Activated T-helper 2 cell treated with anti-CD3 and anti-CD28 coated beads, Interferon-gamma antibody, Interleukin-2, Interleukin-4, amounts not matched to agents 10 μg/mL and 5 μg/mL and 100 μg/mL, durations not matched to agents 14 hours and 24 hours and 36 hours (primary cell): ENCODE measurements around the gene MC5R. TPM values are rescaled to one million over a fixed set of nuclear protein-coding genes. Genes with fewer than 3 reads are reported as not detected.
A peak's percentile ranks its signal among the peaks of the same experiment; 100 is the strongest.
"Not testable (repeated sequence)": the region's sequence is repeated elsewhere in the genome, so short reads cannot be mapped to it uniquely, and the experiment has no call there.

Source experiments
- DNase-seq: peaks from one replicate; pipeline ENCODE4 v3.0.0; 2021; ENCODE audit warnings: low spot score
- H3K27ac Mint-ChIP-seq: one replicate; pipeline ENCODE4 v1.8.0; 2021; ENCODE audit warnings: mixed read lengths
- H3K27me3 Mint-ChIP-seq: one replicate; pipeline ENCODE4 v1.8.0; 2021; ENCODE audit warnings: low read depth, mixed read lengths
- H3K36me3 Mint-ChIP-seq: one replicate; pipeline ENCODE4 v1.8.0; 2021; ENCODE audit warnings: low read depth, mixed read lengths
- H3K4me1 Mint-ChIP-seq: one replicate; pipeline ENCODE4 v1.8.0; 2021; ENCODE audit warnings: low read depth, mixed read lengths
- H3K4me3 Mint-ChIP-seq: one replicate; pipeline ENCODE4 v1.8.0; 2021; ENCODE audit warnings: low read depth, mild to moderate bottlenecking, moderate library complexity, mixed read lengths
- H3K9me3 Mint-ChIP-seq: one replicate; pipeline ENCODE4 v1.8.0; 2021; ENCODE audit warnings: mixed read lengths
- intact Hi-C: fragments of 100-400 bp; cut with micrococcal nuclease; formaldehyde crosslinking; loops from one replicate; pipeline ENCODE4 v1.15.1; 2023
- total RNA-seq: library from RNA; stranded (reverse); gene quantifications from 2 replicates; pipeline ENCODE4 v1.2.3, GENCODE V29; 2022

The MC5R gene
- total RNA-seq, 1 donor from 2014 or later, result not detected

DNA sequence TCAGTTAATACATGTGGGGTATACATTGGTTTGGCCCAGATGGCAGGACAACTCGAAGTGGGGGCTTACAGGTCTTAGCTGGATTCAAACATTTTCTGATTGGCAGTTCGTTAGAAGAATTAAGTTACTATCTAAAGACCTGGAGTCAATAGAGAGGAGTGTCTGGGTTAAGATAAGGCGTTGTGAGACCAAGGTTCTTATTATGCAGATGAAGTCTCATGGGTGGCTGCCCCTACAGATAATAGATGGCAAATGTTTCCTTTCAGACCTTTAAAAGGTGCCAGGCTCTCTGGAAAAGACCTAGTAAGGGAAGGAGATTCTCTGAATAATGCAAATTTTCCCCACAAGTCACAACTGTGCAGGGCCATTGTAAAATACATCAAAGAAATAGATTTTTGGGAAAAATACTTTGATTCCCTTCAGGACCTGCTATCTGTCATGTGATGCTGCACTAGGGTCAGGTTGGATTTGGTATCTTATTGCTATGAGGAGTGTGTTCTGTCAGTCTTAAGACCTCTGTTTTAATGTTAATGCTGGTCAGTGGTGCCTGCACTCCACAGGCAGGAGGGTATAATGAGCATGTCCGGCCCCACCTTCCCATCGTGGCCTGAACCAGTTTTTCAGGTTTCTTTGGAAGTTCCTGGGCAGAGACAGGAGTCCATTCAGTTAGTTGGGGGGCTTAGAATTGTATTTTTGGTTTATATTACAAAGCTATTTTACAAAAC, 14.3 kb upstream of the MC5R start:
- H3K27me3 Mint-ChIP-seq, result peaks cover 27% of the 10 kb centered on the region
- H3K27ac Mint-ChIP-seq, result no peak overlapping the region
- no peak overlapping the region for H3K4me3 Mint-ChIP-seq
- no peaks in the 10 kb centered on the region for H3K9me3 Mint-ChIP-seq
- intact Hi-C loops, result loop anchor here (5.0 kb wide), 1 partner anchor 252 kb away; no protein-coding TSS in a partner anchor
- H3K36me3 Mint-ChIP-seq, result no peaks in the 10 kb centered on the region
- H3K4me1 Mint-ChIP-seq, result peaks cover 2% of the 10 kb centered on the region
- DNase-seq, result no peak

DNA sequence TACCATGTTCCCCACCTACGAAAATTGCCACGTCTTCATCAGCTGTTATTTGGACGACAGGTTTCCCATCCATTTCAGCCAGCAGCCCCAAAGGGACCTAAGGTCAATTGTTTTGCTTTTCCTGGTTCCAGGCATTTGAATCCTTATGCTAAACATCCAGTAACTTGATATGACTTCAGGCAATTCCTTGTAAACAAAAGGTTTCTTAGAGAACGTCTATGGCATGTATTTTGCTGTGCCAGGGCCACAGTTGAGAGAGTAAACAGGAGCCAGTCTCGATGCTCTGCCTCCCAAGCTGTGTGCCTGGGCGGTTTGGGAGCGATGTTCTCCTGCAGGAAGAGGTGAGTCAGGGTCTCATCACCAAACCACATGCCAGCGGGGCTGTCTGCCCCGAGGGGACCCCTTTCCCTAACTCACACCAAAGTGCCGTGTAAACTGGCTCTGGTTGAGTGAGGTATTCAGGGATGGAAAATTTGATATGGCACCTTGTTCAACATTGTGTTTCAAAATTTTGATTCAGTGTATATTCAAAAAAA, 12.9 kb upstream of the MC5R start:
- intact Hi-C loops, result loop anchor here (5.0 kb wide), 1 partner anchor 254 kb away; no protein-coding TSS in a partner anchor
- no peak overlapping the region for H3K27ac Mint-ChIP-seq
- no peaks in the 10 kb centered on the region for H3K9me3 Mint-ChIP-seq
- no peak overlapping the region for H3K4me3 Mint-ChIP-seq
- H3K27me3 Mint-ChIP-seq, result peaks cover 17% of the 10 kb centered on the region
- H3K4me1 Mint-ChIP-seq, result peaks cover 2% of the 10 kb centered on the region
- no peaks in the 10 kb centered on the region for H3K36me3 Mint-ChIP-seq
- DNase-seq, result no peak

- Mint-ChIP-seq H3K9me3 (no peaks in the 10 kb centered on the region), H3K4me1 (peaks cover 2% of the 10 kb centered on the region), H3K36me3 (no peaks in the 10 kb centered on the region), H3K27ac (no peak overlapping the region), H3K27me3 (peaks cover 16% of the 10 kb centered on the region), H3K4me3 (no peak overlapping the region)
- no peak for DNase-seq
- intact Hi-C loops, result loop anchor here (5.0 kb wide), 1 partner anchor 255 kb away; no protein-coding TSS in a partner anchor
These were observed 12.0 kb upstream of the MC5R start for GRCh38 chr18:13811993-13812392.

DNA sequence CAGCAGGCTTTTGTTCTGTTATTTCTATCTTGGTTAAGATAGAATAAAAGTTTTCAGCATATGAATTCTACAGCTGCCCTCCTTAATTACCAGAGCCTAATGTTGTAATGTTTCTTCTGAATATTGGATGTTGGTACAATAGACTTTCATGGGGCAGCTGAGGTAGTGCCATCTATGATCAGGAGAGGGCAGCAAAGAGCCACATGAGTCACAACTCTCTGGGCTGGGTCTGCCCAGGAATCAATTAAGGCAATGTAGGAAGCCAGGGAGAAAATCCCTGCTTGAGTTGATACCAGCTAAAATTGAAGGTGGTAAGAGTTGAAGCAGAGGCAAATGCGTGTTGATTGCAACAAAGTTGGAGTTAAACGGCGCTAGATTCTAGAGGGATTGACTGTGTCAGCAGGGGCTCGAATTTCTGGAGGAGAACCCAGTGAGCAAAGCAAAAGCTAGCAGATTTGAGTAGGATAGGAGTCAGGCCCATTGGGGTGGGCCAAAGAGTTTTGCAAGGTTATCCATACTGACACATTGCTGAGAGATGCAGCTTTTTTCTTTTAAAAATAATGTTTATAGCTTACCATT, 10.6 kb upstream of the MC5R start:
- DNase-seq, result peak; percentile 28
- Mint-ChIP-seq H3K36me3 (no peaks in the 10 kb centered on the region), H3K27ac (no peak overlapping the region), H3K9me3 (no peaks in the 10 kb centered on the region), H3K4me1 (peaks cover 2% of the 10 kb centered on the region), H3K4me3 (no peak overlapping the region), H3K27me3 (peaks cover 16% of the 10 kb centered on the region)
- intact Hi-C loops, result loop anchor here (5.0 kb wide), 1 partner anchor 256 kb away; no protein-coding TSS in a partner anchor

GRCh38 chr18:13826209-13826608, 2.3 kb downstream of the MC5R start:
- intact Hi-C loops, result no loop called here
- H3K36me3 Mint-ChIP-seq, result no peaks in the 10 kb centered on the region
- H3K9me3 Mint-ChIP-seq, result no peaks in the 10 kb centered on the region
- DNase-seq, result no peak
- H3K27ac Mint-ChIP-seq, result no peak overlapping the region
- H3K4me1 Mint-ChIP-seq, result peaks cover 5% of the 10 kb centered on the region
- peaks cover 25% of the 10 kb centered on the region for H3K27me3 Mint-ChIP-seq
- H3K4me3 Mint-ChIP-seq, result no peak overlapping the region

DNA sequence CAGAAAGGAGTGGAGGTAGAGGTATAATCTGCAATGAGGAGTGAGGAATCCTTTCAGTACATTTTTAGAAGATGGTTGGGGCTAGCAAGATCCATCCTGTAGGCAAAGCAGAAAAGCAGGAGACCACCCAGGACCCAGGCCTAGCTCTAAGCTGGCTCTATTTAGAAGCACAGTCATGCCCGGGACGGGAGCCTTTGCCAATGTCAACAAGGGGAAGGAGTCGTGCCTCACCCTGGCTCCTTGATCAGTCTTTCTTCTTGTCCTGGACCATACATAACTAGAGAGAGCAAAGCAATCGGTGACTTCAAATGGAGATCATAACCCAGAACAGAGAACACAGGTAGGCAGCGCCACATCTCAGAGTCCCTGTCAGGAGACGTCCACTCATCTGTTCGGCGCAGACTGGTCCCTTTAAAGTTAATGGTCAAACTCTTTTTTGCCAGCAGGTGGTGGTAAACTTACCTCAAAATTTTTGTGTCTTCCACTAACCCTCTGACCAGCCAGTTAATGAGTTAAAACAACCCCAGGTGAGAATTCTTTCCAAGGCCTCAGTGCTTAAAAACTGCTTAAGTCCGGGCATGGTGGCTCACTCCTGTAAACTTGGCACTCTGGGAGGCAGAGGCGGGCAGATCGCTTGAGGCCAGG, 8.0 kb downstream of the MC5R start:
- Mint-ChIP-seq H3K4me3 (no peak overlapping the region), H3K27ac (no peak overlapping the region), H3K4me1 (no peaks in the 10 kb centered on the region), H3K36me3 (no peaks in the 10 kb centered on the region), H3K9me3 (no peaks in the 10 kb centered on the region), H3K27me3 (peaks cover 11% of the 10 kb centered on the region)
- DNase-seq, result no peak
- intact Hi-C loops, result no loop called here

DNA sequence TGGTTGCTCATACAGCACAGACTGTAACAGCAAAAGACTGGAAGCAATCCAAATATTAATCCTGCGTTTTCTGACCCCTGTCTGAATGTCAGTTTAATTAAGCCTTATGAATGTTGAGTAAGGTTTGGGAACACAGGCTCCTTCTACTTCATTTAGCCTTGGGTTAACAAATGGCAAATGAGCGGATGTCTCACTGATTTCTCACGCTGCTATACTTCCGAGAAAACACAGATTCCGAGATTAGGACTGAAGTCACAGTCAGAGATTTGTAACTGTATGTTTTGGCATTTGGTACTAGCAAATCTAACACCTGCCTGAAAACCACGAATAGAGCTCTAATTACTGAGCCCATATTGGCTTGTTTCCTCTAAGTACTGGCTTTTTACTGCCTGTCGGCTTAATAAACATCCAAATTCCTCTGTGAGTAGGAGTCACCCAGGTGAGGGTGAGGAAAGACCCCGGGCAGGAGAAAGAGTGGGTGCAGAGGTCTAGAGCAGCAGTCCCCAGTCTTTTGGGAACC, 10.6 kb downstream of the MC5R start:
- intact Hi-C loops, result no loop called here
- Mint-ChIP-seq H3K4me1 (no peaks in the 10 kb centered on the region), H3K9me3 (no peaks in the 10 kb centered on the region), H3K27me3 (peaks cover 6% of the 10 kb centered on the region), H3K27ac (no peak overlapping the region), H3K4me3 (no peak overlapping the region), H3K36me3 (no peaks in the 10 kb centered on the region)
- DNase-seq, result no peak

DNA sequence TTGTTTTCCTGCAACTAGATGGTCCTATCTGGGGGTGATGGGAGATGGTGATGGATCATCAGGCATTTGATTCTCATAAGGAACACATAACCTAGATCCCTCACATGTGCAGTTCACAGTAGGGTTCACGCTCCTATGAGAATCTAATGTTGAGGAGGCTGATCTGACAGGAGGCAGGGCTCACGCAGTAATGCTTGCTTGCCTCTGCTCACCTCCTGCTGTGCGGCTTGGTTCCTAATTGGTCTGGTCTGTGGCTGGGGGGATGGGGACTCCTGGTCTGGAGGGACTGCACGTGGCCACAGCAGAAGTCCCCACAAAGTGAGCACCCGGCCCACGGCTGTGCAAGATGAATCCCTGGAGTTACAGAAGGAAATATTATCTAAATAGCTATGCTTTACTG, 11.3 kb downstream of the MC5R start:
- Mint-ChIP-seq H3K9me3 (no peaks in the 10 kb centered on the region), H3K4me1 (no peaks in the 10 kb centered on the region), H3K27ac (no peak overlapping the region), H3K4me3 (no peak overlapping the region), H3K27me3 (peaks cover 6% of the 10 kb centered on the region), H3K36me3 (no peaks in the 10 kb centered on the region)
- no peak for DNase-seq
- intact Hi-C loops, result no loop called here

GRCh38 chr18:13836559-13836958, 12.6 kb downstream of the MC5R start:
- H3K4me3 Mint-ChIP-seq, result no peak overlapping the region
- H3K27me3 Mint-ChIP-seq, result peaks cover 3% of the 10 kb centered on the region
- H3K4me1 Mint-ChIP-seq, result no peaks in the 10 kb centered on the region
- H3K27ac Mint-ChIP-seq, result no peak overlapping the region
- intact Hi-C loops, result no loop called here
- DNase-seq, result no peak
- H3K36me3 Mint-ChIP-seq, result no peaks in the 10 kb centered on the region
- no peaks in the 10 kb centered on the region for H3K9me3 Mint-ChIP-seq

GRCh38 chr18:13849791-13850190, 25.8 kb downstream of the MC5R start:
- intact Hi-C loops, result no loop called here
- H3K4me3 Mint-ChIP-seq, result no peak overlapping the region
- H3K27me3 Mint-ChIP-seq, result no peaks in the 10 kb centered on the region
- H3K27ac Mint-ChIP-seq, result no peak overlapping the region
- H3K4me1 Mint-ChIP-seq, result no peaks in the 10 kb centered on the region
- H3K36me3 Mint-ChIP-seq, result no peaks in the 10 kb centered on the region
- H3K9me3 Mint-ChIP-seq, result peaks cover 8% of the 10 kb centered on the region
- no peak for DNase-seq

DNA sequence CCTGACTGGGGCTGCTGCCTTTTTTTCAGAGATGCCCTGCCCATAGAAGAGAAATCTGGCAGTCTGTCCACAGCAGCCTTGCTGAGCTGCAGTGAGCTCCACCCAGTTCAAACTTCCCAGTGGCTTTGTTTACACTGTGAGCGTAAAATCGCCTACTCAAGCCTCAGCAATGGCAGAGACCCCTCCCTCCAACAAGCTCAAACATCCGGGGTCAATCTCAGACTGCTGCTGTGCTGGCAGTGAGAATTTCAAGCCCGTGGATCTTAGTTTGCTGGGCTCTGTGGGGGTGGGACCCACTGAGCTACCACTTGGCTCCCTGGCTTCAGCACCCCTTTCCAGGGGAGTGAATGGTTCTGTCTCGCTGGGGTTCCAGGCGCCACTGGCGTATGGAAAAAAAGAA, 38.9 kb downstream of the MC5R start:
- H3K9me3 Mint-ChIP-seq, H3K36me3 Mint-ChIP-seq, DNase-seq, H3K27ac Mint-ChIP-seq, H3K4me1 Mint-ChIP-seq, H3K4me3 Mint-ChIP-seq, intact Hi-C loops: not testable (repeated sequence)
- peaks cover 21% of the 10 kb centered on the region for H3K27me3 Mint-ChIP-seq

GRCh38 chr18:13868501-13869271, 44.7 kb downstream of the MC5R start:
- no peak overlapping the region for H3K4me3 Mint-ChIP-seq
- no peak for DNase-seq
- no peaks in the 10 kb centered on the region for H3K9me3 Mint-ChIP-seq
- peaks cover 34% of the 10 kb centered on the region for H3K27me3 Mint-ChIP-seq
- no peaks in the 10 kb centered on the region for H3K36me3 Mint-ChIP-seq
- no peaks in the 10 kb centered on the region for H3K4me1 Mint-ChIP-seq
- no peak overlapping the region for H3K27ac Mint-ChIP-seq
- intact Hi-C loops, result no loop called here
